Chondrocyte (in vitro differentiated cells): Measurements from ENCODE around the gene CHRNG. TPM values are rescaled to one million over a fixed set of nuclear protein-coding genes. Genes with fewer than 3 reads are reported as not detected.

ENCODE experiments used
- DNase-seq: peaks from one replicate; pipeline ENCODE4 v3.0.0; 2021; ENCODE audit warnings: mixed read lengths, low spot score
- H3K27ac Mint-ChIP-seq: one replicate; pipeline ENCODE4 v1.8.0; 2021; ENCODE audit warnings: mild to moderate bottlenecking, moderate library complexity, mixed read lengths; ENCODE audit not compliant: unreplicated experiment
- H3K27me3 Mint-ChIP-seq: 2 replicates; pipeline ENCODE4 v1.8.0; 2021; ENCODE audit warnings: low read depth, mixed read lengths
- H3K36me3 Mint-ChIP-seq: 2 replicates; pipeline ENCODE4 v1.8.0; 2021; ENCODE audit warnings: low read depth, mixed read lengths
- H3K4me1 Mint-ChIP-seq: 2 replicates; pipeline ENCODE4 v1.8.0; 2021; ENCODE audit warnings: low read depth, mild to moderate bottlenecking, mixed read lengths
- H3K4me3 Mint-ChIP-seq: one replicate; pipeline ENCODE4 v1.8.0; 2021; ENCODE audit warnings: mild to moderate bottlenecking, moderate library complexity, mixed read lengths; ENCODE audit not compliant: unreplicated experiment
- H3K9me3 Mint-ChIP-seq: 2 replicates; pipeline ENCODE4 v1.8.0; 2021; ENCODE audit warnings: low read depth, mixed read lengths
- CTCF ChIP-seq: fragments of 200-600 bp; sonication (generic); IDR thresholded peaks from 2 replicates; pipeline ENCODE4 v1.5.0; 2021; ENCODE audit warnings: antibody characterized with exemption, mild to moderate bottlenecking, moderate library complexity
- total RNA-seq: library from RNA; stranded (reverse); gene quantifications from 3 replicates; pipeline ENCODE4 v1.2.1, GENCODE V29; 2021

The CHRNG gene
- total RNA-seq, 1 donor from 2014 or later = not detected

GRCh38 chr2:232543928-232544631 lies 4.6 kb downstream of the CHRNG start:
- Mint-ChIP-seq H3K36me3 (peaks cover 7% of the 10 kb centered on the region), H3K9me3 (peaks cover 7% of the 10 kb centered on the region), H3K27ac (no peak overlapping the region), H3K27me3 (no peaks in the 10 kb centered on the region), H3K4me3 (no peak overlapping the region), H3K4me1 (peaks cover 6% of the 10 kb centered on the region)
- peak; percentile 90 for DNase-seq
- TF ChIP-seq CTCF = no peak

GRCh38 chr2:232544674-232545073 lies 5.2 kb downstream of the CHRNG start:
- DNase-seq = peak; percentile 20
- peaks cover 10% of the 10 kb centered on the region for H3K4me1 Mint-ChIP-seq
- peaks cover 7% of the 10 kb centered on the region for H3K36me3 Mint-ChIP-seq
- TF ChIP-seq CTCF = no peak
- peaks cover 7% of the 10 kb centered on the region for H3K9me3 Mint-ChIP-seq
- H3K4me3 Mint-ChIP-seq = no peak overlapping the region
- no peak overlapping the region for H3K27ac Mint-ChIP-seq
- H3K27me3 Mint-ChIP-seq = no peaks in the 10 kb centered on the region

GRCh38 chr2:232545511-232546375 lies 6.3 kb downstream of the CHRNG start:
- Mint-ChIP-seq H3K9me3 (peaks cover 7% of the 10 kb centered on the region), H3K4me1 (peaks cover 14% of the 10 kb centered on the region), H3K36me3 (peaks cover 7% of the 10 kb centered on the region), H3K27me3 (no peaks in the 10 kb centered on the region), H3K27ac (no peak overlapping the region), H3K4me3 (no peak overlapping the region)
- TF ChIP-seq CTCF = no peak
- DNase-seq = peak; percentile 62

- no peaks in the 10 kb centered on the region for H3K27me3 Mint-ChIP-seq
- no peak overlapping the region for H3K4me3 Mint-ChIP-seq
- no peak for DNase-seq
- H3K4me1 Mint-ChIP-seq = peaks cover 32% of the 10 kb centered on the region
- peaks cover 7% of the 10 kb centered on the region for H3K36me3 Mint-ChIP-seq
- TF ChIP-seq CTCF = no peak
- peaks cover 7% of the 10 kb centered on the region for H3K9me3 Mint-ChIP-seq
- H3K27ac Mint-ChIP-seq = no peak overlapping the region
These were observed 8.5 kb downstream of the CHRNG start for GRCh38 chr2:232547991-232548390.

- H3K36me3 Mint-ChIP-seq = peaks cover 7% of the 10 kb centered on the region
- no peak for TF ChIP-seq CTCF
These were observed 10.3 kb downstream of the CHRNG start for GRCh38 chr2:232549655-232550353.

More at GRCh38 chr2:232549655-232550353, 10.3 kb downstream of the CHRNG start:
- peak overlapping the region; percentile 97 for H3K4me3 Mint-ChIP-seq
- H3K4me1 Mint-ChIP-seq = peaks cover 47% of the 10 kb centered on the region
- no peak for DNase-seq
- H3K27me3 Mint-ChIP-seq = no peaks in the 10 kb centered on the region
- H3K27ac Mint-ChIP-seq = peak overlapping the region; percentile 97
- peaks cover 7% of the 10 kb centered on the region for H3K9me3 Mint-ChIP-seq
